Measurements from ENCODE around the gene LLGL2.
A peak's percentile ranks its signal among the peaks of the same experiment; 100 is the strongest.

The LLGL2 gene

DNA sequence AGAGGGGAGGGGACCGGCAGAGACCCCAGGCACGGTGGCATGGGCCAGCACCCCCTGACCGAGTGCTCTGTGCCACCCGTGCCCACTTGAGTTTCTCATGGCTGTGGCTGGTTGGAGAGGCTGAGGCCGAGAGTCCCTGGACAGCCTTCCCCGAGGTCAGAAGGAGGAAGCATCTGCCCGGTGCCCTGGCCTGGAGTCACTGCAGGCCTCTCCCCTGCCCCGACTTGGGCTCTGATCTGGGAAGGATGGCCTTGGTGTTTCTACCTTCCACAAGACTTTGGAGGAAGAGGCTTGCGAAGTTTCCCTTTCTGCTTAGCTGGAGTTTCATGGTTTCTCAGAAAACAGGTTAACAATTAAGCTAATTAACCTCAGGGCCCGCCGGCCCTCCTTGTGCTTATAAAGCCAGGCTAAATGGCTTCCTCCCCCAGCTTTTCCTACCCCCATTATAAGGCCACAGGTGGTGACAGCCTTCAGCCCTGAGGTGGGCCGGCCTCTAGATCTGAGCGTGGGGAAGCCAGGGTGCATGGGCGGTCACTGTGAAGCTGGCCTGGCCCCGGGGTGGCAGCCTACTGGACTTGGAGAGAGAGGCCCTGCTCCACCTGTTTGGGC lies 17.3 kb downstream of the LLGL2 start:
- no peaks in the 10 kb centered on the region for H3K4me1 ChIP-seq (ENCODE audit: control insufficient read depth, insufficient read depth, low read length)
- H3K36me3 ChIP-seq (ENCODE audit: control insufficient read depth, insufficient read depth, low read length): no peaks in the 10 kb centered on the region
- H3K9ac ChIP-seq (ENCODE audit: low read length): no peak overlapping the region
- H3K4me3 ChIP-seq (ENCODE audit: low read length): no peak overlapping the region
- no peaks in the 10 kb centered on the region for H3K27me3 ChIP-seq (ENCODE audit: control insufficient read depth, insufficient read depth, low read length)
- H3K27ac ChIP-seq (ENCODE audit: low read depth, low read length): no peak overlapping the region

DNA sequence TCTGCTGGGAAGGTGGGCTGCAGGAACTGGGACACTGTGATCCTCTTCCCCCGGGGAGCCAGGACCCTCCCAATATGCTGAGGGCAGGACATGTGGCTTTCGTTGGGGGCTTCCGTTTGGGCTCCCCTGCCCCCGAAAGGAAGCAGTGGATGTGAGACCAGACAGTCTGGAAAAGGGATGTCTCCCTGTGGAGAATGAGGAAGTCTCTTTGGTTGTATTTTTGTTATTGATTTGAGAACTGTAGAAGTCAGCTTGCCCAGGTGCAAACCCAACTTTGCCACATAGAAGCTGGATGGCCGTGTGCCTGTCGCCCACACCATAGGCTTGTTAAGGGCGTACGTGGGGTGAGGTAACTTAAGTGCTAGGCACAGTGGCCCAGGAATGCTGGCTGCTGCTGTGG lies 18.8 kb downstream of the LLGL2 start:
- H3K4me3 ChIP-seq (ENCODE audit: low read length): no peak overlapping the region
- no peaks in the 10 kb centered on the region for H3K36me3 ChIP-seq (ENCODE audit: control insufficient read depth, insufficient read depth, low read length)
- H3K27ac ChIP-seq (ENCODE audit: low read depth, low read length): no peak overlapping the region
- no peaks in the 10 kb centered on the region for H3K4me1 ChIP-seq (ENCODE audit: control insufficient read depth, insufficient read depth, low read length)
- peak overlapping the region; percentile 2 for H3K9ac ChIP-seq (ENCODE audit: low read length)
- H3K27me3 ChIP-seq (ENCODE audit: control insufficient read depth, insufficient read depth, low read length): no peaks in the 10 kb centered on the region

DNA sequence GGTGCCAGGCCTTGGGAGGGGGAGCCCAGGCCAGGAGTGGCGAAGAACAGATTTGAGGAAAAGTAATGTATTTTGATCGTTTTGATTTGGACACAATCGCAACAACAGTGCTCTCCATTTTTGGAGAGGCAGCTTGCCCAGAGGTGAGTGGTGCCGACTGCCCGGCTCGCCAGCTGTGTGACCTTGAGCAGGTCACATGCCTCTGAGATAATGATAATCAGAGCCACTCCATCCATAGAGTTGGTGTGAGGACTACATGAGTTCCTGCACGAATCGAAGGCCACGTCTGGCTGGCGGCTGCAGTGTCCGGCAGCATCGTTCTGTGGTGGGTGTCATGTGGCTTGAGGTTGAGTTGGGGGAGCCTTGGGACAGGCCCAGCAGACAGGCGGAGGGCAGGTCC lies 20.7 kb downstream of the LLGL2 start:
- Histone ChIP-seq H3K36me3 (ENCODE audit: control insufficient read depth, insufficient read depth, low read length) (no peaks in the 10 kb centered on the region), H3K9ac (ENCODE audit: low read length) (no peak overlapping the region), H3K4me1 (ENCODE audit: control insufficient read depth, insufficient read depth, low read length) (no peaks in the 10 kb centered on the region), H3K27ac (ENCODE audit: low read depth, low read length) (no peak overlapping the region), H3K4me3 (ENCODE audit: low read length) (no peak overlapping the region), H3K27me3 (ENCODE audit: control insufficient read depth, insufficient read depth, low read length) (no peaks in the 10 kb centered on the region)

DNA sequence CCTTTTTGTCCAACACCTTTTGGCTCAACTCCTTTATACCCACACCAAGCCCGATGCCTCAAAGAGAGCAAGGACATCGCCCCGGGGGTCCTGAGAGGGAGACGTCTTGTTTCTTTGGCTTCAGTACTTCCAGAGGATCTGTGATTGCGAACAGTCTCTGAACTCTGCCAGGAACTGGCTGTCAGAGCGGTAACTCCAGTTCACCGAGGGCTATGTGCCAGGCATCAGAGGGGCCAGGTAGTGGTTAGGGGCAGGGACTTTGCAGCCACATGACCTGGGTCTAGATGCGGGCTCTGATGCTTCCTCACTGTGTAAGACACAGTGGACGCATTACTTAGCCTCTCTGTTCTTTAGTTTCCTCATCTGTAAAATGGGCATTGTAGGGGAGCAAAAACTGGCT lies 21.6 kb downstream of the LLGL2 start:
- Histone ChIP-seq H3K27ac (ENCODE audit: low read depth, low read length) (no peak overlapping the region), H3K9ac (ENCODE audit: low read length) (no peak overlapping the region), H3K4me1 (ENCODE audit: control insufficient read depth, insufficient read depth, low read length) (no peaks in the 10 kb centered on the region), H3K27me3 (ENCODE audit: control insufficient read depth, insufficient read depth, low read length) (no peaks in the 10 kb centered on the region), H3K36me3 (ENCODE audit: control insufficient read depth, insufficient read depth, low read length) (no peaks in the 10 kb centered on the region), H3K4me3 (ENCODE audit: low read length) (no peak overlapping the region)

DNA sequence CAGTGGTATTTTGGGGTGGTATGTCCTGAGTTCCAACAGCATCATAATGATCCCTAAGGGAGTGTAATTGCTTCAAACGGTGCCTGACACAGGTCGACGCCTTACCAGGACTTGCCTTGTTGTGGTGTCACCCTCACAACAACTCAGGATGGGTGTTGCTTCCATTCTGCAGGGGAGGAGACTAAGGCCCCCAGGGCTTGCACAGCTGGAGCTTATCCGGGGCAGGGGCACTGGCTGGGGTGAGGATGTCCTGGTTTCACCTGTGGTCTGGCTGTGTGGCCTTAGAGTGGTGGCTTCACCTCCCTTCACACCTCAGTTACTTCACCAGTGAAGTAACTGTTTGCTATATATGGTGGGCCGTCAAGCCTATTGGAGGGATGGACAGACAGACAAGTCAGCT lies 23.3 kb downstream of the LLGL2 start:
- H3K36me3 ChIP-seq (ENCODE audit: control insufficient read depth, insufficient read depth, low read length): no peaks in the 10 kb centered on the region
- no peaks in the 10 kb centered on the region for H3K4me1 ChIP-seq (ENCODE audit: control insufficient read depth, insufficient read depth, low read length)
- no peak overlapping the region for H3K4me3 ChIP-seq (ENCODE audit: low read length)
- H3K27me3 ChIP-seq (ENCODE audit: control insufficient read depth, insufficient read depth, low read length): no peaks in the 10 kb centered on the region
- H3K9ac ChIP-seq (ENCODE audit: low read length): no peak overlapping the region
- H3K27ac ChIP-seq (ENCODE audit: low read depth, low read length): no peak overlapping the region

DNA sequence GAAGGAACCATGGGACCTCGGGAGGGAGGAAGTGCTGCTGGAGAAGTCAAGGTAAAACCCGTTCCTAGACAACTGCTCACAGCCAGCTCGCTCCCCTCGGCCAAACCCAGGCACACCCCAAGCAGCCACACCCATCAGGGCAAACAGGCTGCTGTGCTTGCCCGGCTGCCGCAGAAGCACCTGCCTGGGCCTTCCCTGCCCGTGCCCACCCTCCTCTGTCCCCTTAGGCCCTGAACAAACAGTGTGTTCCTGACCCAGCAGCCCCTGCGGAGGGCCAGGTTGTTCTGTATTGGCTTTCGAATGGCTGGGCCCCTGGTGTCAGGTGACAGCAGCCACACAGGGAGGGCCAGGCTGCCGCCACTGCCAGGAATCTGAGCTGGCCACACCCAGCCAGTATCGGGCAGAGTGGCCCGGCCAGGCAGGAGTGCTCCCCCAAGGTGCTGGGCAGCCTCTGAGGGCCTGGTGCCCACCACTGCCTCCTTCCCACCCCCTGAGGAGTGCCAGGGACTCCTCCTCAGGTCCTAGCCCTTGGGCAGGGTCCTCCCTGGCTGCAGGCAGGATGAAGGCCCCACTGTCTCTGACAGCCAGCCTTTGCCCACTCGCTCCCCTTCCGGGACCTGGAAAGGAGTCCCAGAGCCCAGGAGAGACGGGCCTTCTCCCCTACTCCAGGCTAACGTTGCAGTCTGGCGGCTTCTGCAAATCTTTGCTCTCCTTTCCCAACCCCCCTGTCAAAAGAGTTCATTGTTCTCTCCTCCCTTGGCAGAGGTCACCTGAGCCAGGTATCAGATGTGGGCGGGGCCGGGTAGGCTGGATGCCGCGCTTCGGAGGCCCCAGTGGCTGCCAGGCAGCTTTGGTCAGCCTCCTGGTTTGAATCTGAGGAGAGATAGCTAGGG lies 24.0 kb downstream of the LLGL2 start:
- Histone ChIP-seq H3K4me3 (ENCODE audit: low read length) (peak overlapping the region; percentile 47), H3K36me3 (ENCODE audit: control insufficient read depth, insufficient read depth, low read length) (no peaks in the 10 kb centered on the region), H3K4me1 (ENCODE audit: control insufficient read depth, insufficient read depth, low read length) (no peaks in the 10 kb centered on the region), H3K27me3 (ENCODE audit: control insufficient read depth, insufficient read depth, low read length) (no peaks in the 10 kb centered on the region), H3K9ac (ENCODE audit: low read length) (no peak overlapping the region), H3K27ac (ENCODE audit: low read depth, low read length) (no peak overlapping the region)

DNA sequence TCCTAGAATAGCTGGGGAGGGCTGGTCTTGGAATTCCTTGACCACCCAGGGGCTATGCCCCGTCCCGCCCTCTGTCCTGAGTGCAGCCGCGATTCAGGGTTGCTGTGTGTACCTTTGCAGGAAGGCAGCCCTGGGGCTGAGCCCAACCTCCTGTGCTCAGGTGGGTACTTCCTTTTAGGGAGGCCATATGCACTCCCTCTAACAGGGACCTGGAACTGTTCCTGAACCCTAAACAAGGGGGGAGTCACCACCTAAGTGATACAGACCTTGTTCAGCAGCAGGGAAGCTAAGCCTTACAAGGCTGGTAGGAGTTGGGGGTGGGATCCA lies 24.6 kb downstream of the LLGL2 start:
- no peak overlapping the region for H3K9ac ChIP-seq (ENCODE audit: low read length)
- H3K27ac ChIP-seq (ENCODE audit: low read depth, low read length): no peak overlapping the region
- no peaks in the 10 kb centered on the region for H3K4me1 ChIP-seq (ENCODE audit: control insufficient read depth, insufficient read depth, low read length)
- no peaks in the 10 kb centered on the region for H3K36me3 ChIP-seq (ENCODE audit: control insufficient read depth, insufficient read depth, low read length)
- H3K27me3 ChIP-seq (ENCODE audit: control insufficient read depth, insufficient read depth, low read length): no peaks in the 10 kb centered on the region
- no peak overlapping the region for H3K4me3 ChIP-seq (ENCODE audit: low read length)

DNA sequence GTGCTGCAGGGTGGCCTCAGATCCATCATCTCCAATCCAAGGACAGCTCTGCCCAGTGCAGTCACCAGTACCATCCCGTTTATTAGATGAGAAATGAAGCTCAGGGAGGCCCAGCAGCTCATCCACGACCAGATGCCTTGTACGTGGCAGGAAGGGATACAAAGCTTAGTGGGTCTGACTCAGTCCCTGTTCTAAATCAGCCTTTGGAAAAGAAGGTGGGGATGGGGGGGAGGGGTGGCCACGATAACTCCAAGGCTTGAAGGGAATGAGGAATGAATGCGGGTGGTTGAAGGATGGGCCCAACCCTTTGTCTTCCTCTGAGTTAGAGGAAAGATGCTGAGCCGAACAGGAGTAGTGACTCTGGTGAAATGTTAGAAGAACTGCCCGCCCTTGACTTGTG lies 25.8 kb downstream of the LLGL2 start:
- Histone ChIP-seq H3K4me1 (ENCODE audit: control insufficient read depth, insufficient read depth, low read length) (no peaks in the 10 kb centered on the region), H3K27me3 (ENCODE audit: control insufficient read depth, insufficient read depth, low read length) (no peaks in the 10 kb centered on the region), H3K9ac (ENCODE audit: low read length) (no peak overlapping the region), H3K4me3 (ENCODE audit: low read length) (no peak overlapping the region), H3K36me3 (ENCODE audit: control insufficient read depth, insufficient read depth, low read length) (no peaks in the 10 kb centered on the region), H3K27ac (ENCODE audit: low read depth, low read length) (no peak overlapping the region)

DNA sequence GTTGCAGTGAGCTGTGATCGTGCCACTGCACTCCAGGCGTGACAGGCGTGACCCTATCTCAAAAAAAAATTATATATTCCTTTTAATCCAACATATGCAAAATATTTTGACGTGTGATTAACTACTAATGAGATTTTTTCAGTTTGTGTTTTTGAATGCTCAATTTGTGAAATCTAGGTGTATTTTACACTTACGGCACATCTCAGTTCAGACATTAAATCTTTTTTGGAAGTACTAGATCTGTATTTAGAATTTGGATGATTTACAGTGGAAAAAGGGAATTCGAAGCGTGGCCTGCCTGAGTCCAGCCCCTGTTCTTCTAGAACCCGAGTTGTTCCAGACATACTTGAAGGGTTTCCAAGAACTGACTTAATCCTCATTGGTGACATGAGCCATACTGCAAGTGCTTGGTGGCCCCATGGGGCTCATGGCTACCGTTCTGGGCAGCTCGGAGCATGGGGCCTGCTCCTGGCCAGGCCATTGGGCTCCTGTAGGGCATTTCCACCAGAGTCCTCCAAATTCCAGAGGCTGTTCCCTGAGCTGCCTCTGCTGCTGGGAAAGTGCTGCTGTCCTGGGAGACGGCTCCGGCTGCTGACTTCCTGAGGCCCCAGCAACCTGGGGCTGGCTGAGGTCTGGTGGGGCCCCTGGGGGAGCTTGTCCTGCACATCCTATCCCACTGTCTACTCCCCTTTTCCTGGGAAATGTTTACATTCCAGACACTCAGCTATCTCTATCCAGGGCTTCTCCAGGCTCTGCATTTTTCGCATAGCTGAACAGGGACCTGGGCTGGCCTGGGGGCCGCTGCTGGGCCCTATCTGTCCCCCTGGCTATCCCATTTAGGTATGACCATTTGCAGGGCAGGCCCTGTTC lies 27.2 kb downstream of the LLGL2 start:
- H3K27me3 ChIP-seq (ENCODE audit: control insufficient read depth, insufficient read depth, low read length): no peaks in the 10 kb centered on the region
- no peak overlapping the region for H3K27ac ChIP-seq (ENCODE audit: low read depth, low read length)
- H3K9ac ChIP-seq (ENCODE audit: low read length): no peak overlapping the region
- no peak overlapping the region for H3K4me3 ChIP-seq (ENCODE audit: low read length)
- H3K36me3 ChIP-seq (ENCODE audit: control insufficient read depth, insufficient read depth, low read length): no peaks in the 10 kb centered on the region
- H3K4me1 ChIP-seq (ENCODE audit: control insufficient read depth, insufficient read depth, low read length): no peaks in the 10 kb centered on the region

DNA sequence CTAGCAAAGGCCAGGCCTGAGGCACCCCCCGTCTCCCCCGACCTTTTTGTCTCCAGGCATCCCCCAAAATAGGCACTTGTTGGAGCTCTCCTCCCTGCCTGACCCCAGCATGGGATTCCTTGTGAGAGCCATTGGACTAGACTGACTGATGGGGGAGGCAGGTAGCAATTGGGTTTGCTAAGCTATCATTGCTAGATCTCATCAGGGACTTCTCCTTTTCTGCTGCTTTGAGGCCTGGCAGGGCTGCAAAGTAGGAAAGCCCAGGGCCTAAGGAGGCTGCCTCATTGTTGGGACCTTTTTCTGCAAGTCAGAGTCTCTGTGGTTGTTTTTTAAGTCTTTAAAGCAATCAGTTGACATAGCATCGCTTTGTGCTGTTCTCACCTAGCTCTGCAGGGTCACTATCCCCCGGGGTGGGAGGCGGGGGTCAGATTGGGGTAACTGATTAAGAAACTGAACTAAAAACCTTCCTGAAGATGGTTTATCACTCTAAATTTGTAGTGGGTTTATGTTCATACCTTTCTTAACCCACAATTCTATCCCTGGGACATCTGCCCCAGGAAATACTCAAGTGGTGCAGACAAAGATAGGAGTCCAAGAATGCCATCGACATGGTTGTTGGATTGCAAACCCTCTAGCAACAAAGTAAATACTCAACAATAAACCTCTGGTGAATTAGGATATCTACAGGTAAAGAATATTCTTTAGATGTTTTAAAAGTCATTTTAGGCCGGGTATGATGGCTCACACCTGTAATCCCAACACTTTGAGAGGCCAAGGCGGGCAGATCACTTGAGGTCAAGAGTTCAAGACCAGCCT lies 28.0 kb downstream of the LLGL2 start:
- Histone ChIP-seq H3K27ac (ENCODE audit: low read depth, low read length) (no peak overlapping the region), H3K4me1 (ENCODE audit: control insufficient read depth, insufficient read depth, low read length) (no peaks in the 10 kb centered on the region), H3K36me3 (ENCODE audit: control insufficient read depth, insufficient read depth, low read length) (no peaks in the 10 kb centered on the region), H3K27me3 (ENCODE audit: control insufficient read depth, insufficient read depth, low read length) (no peaks in the 10 kb centered on the region), H3K4me3 (ENCODE audit: low read length) (no peak overlapping the region), H3K9ac (ENCODE audit: low read length) (no peak overlapping the region)

DNA sequence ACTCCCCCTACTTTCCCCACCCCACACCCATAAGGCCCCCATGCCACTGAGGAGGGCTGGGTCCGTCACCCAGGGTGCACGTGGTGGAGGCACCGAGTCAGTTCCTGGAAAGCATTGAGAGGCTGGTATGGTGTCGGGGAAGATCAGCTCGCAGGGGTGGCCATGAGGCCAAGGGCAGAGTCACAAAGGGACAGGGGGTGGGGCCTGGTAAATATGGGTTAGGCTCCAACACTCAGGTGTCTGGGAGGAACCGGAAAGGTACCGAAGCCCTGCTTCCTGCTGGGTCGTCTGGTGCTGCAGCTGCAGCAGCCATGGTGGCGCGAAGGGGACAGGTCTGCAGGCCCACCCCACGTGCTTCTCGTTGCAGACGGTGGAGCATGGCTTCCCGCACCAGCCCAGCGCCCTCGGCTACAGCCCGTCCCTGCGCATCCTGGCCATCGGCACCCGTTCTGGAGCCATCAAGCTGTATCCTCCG lies 30.2 kb downstream of the LLGL2 start:
- H3K27ac ChIP-seq (ENCODE audit: low read depth, low read length): no peak overlapping the region
- H3K9ac ChIP-seq (ENCODE audit: low read length): no peak overlapping the region
- H3K27me3 ChIP-seq (ENCODE audit: control insufficient read depth, insufficient read depth, low read length): no peaks in the 10 kb centered on the region
- no peaks in the 10 kb centered on the region for H3K36me3 ChIP-seq (ENCODE audit: control insufficient read depth, insufficient read depth, low read length)
- no peaks in the 10 kb centered on the region for H3K4me1 ChIP-seq (ENCODE audit: control insufficient read depth, insufficient read depth, low read length)
- no peak overlapping the region for H3K4me3 ChIP-seq (ENCODE audit: low read length)
